IPS-11a (cell line): ENCODE measurements around the gene INSR.
"Not testable (repeated sequence)": the region's sequence is repeated elsewhere in the genome, so short reads cannot be mapped to it uniquely, and the experiment has no call there.

Source experiments
- H3K4me3 ChIP-seq: one replicate; pipeline ENCODE4 v1.5.1; 2013; ENCODE audit warnings: low read depth, low read length, control low read depth

Gene INSR

GRCh38 chr19:7258041-7258839 lies 36.0 kb downstream of the INSR start:
- no peak overlapping the region for H3K4me3 ChIP-seq

- no peak overlapping the region for H3K4me3 ChIP-seq
These were observed 36.8 kb downstream of the INSR start for GRCh38 chr19:7257148-7258040.

- H3K4me3 ChIP-seq: no peak overlapping the region
These were observed 38.6 kb downstream of the INSR start for GRCh38 chr19:7255631-7256030.

GRCh38 chr19:7255119-7255518 lies 39.1 kb downstream of the INSR start:
- H3K4me3 ChIP-seq: no peak overlapping the region

GRCh38 chr19:7254590-7254989 lies 39.6 kb downstream of the INSR start:
- no peak overlapping the region for H3K4me3 ChIP-seq

GRCh38 chr19:7252364-7252763 lies 41.9 kb downstream of the INSR start:
- H3K4me3 ChIP-seq: no peak overlapping the region

GRCh38 chr19:7251494-7251893 lies 42.7 kb downstream of the INSR start:
- H3K4me3 ChIP-seq: no peak overlapping the region

GRCh38 chr19:7250951-7251350 lies 43.3 kb downstream of the INSR start:
- no peak overlapping the region for H3K4me3 ChIP-seq

GRCh38 chr19:7250057-7250596 lies 44.1 kb downstream of the INSR start:
- no peak overlapping the region for H3K4me3 ChIP-seq

GRCh38 chr19:7247155-7247554 lies 47.1 kb downstream of the INSR start:
- no peak overlapping the region for H3K4me3 ChIP-seq

- no peak overlapping the region for H3K4me3 ChIP-seq
These were observed 47.6 kb downstream of the INSR start for GRCh38 chr19:7246601-7247000.

GRCh38 chr19:7242601-7243258 lies 51.5 kb downstream of the INSR start:
- H3K4me3 ChIP-seq: no peak overlapping the region

GRCh38 chr19:7238051-7238450 lies 56.2 kb downstream of the INSR start:
- H3K4me3 ChIP-seq: no peak overlapping the region

GRCh38 chr19:7236153-7236552 lies 58.1 kb downstream of the INSR start:
- no peak overlapping the region for H3K4me3 ChIP-seq

- H3K4me3 ChIP-seq: no peak overlapping the region
These were observed 63.4 kb downstream of the INSR start for GRCh38 chr19:7230826-7231225.

GRCh38 chr19:7229735-7230134 lies 64.5 kb downstream of the INSR start:
- no peak overlapping the region for H3K4me3 ChIP-seq

GRCh38 chr19:7228935-7229541 lies 65.2 kb downstream of the INSR start:
- no peak overlapping the region for H3K4me3 ChIP-seq

GRCh38 chr19:7227735-7228134 lies 66.5 kb downstream of the INSR start:
- H3K4me3 ChIP-seq: no peak overlapping the region

- not testable (repeated sequence) for H3K4me3 ChIP-seq
These were observed 67.1 kb downstream of the INSR start for GRCh38 chr19:7227149-7227548.

- H3K4me3 ChIP-seq: no peak overlapping the region
These were observed 67.5 kb downstream of the INSR start for GRCh38 chr19:7226739-7227138.

GRCh38 chr19:7225741-7226140 lies 68.5 kb downstream of the INSR start:
- no peak overlapping the region for H3K4me3 ChIP-seq
